ENCODE results near the gene TMF1.

The TMF1 gene

GRCh38 chr3:69051756-69052471, at the start of gene TMF1:
TMF1 (minus strand) TSS chr3:69052333; CDS start chr3:69052086, 247 bp downstream.
- no peak for TF ChIP-seq CTCF (IDR thresholded peaks at IDR 0.05)
- peak within 1 kb of the TSS; percentile 92 to 98 for H3K27ac ChIP-seq
- DNase-seq (ENCODE audit: low spot score) = peak; percentile 98
- peak within 1 kb of the TSS; percentile 94 for H3K4me3 ChIP-seq

- no peak for DNase-seq (ENCODE audit: low spot score)
- TF ChIP-seq CTCF (IDR thresholded peaks at IDR 0.05) = no peak
- H3K4me3 ChIP-seq = no peak overlapping the region
- H3K27ac ChIP-seq = no peak overlapping the region
Measured at GRCh38 chr3:69099576-69099975, 47.4 kb upstream of the TMF1 start.

- no peak for TF ChIP-seq CTCF (IDR thresholded peaks at IDR 0.05)
- no peak overlapping the region for H3K27ac ChIP-seq
- DNase-seq (ENCODE audit: low spot score) = no peak
- no peak overlapping the region for H3K4me3 ChIP-seq
Measured at GRCh38 chr3:69097407-69098086, 45.4 kb upstream of the TMF1 start.

GRCh38 chr3:69096299-69096698, 44.2 kb upstream of the TMF1 start:
- TF ChIP-seq CTCF (IDR thresholded peaks at IDR 0.05) = no peak
- no peak for DNase-seq (ENCODE audit: low spot score)
- Histone ChIP-seq H3K4me3 (no peak overlapping the region), H3K27ac (peak overlapping the region; percentile 68 to 74)

GRCh38 chr3:69095636-69096035, 43.5 kb upstream of the TMF1 start:
- H3K4me3 ChIP-seq = peak overlapping the region; percentile 12
- TF ChIP-seq CTCF (IDR thresholded peaks at IDR 0.05) = no peak
- H3K27ac ChIP-seq = peak overlapping the region; percentile 68 to 74
- no peak for DNase-seq (ENCODE audit: low spot score)

- peak overlapping the region; percentile 47 to 75 for H3K27ac ChIP-seq
- TF ChIP-seq CTCF (IDR thresholded peaks at IDR 0.05) = no peak
- no peak for DNase-seq (ENCODE audit: low spot score)
- H3K4me3 ChIP-seq = peak overlapping the region; percentile 11
Measured at GRCh38 chr3:69094467-69095205, 42.5 kb upstream of the TMF1 start.

All from coronary artery (tissue), 2 donors.